Measurements from ENCODE around the gene CCL4. TPM values are rescaled to one million over a fixed set of nuclear protein-coding genes. Genes with fewer than 3 reads are reported as not detected.
A peak's percentile ranks its signal among the peaks of the same experiment; 100 is the strongest.

Gene CCL4
- total and polyA plus RNA-seq, 2 donors from 2014 or later, result 3.9 to 5.1 TPM

DNA sequence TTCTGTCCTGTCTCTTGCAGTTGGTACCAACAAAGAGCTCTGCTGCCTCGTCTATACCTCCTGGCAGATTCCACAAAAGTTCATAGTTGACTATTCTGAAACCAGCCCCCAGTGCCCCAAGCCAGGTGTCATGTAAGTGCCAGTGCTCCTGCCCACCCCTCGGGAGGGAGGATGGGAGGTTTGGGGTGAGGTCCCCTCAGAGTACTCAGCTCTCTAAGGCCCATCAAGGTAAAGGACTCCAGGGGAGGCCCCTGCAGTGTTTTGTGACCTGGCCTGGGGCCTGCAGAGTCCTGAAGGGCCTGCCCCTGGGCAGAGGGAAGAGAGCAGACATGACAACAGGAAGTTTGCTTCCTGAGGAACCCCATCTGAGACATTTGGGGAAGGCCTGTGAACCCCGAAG, 33.2 kb upstream of the CCL4 start:
- H3K9me3 ChIP-seq (ENCODE audit: control insufficient read depth in 2 of 3, insufficient read depth in 1 of 3, low read length in 3 of 3), result no peaks in the 10 kb centered on the region
- intact Hi-C loops (cut with DNase I), result no loop called here

DNA sequence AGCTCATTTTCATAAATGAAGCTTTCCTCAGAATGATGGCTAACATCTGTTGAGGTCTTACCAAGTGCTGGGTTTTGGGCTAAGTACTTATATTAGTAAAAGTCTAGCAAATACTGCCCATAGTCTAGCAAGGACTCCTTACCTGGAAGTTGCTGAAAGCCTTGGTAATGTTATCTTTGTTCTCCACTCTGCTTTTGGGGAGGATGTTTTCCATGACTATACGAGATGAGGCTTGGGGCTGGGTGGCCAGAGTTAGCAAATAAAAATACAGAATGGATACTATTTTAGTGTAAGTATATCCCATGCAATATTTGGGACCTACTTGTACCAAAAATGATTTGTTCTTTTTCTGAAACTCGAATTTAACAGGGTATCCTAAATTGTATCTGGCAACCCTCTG, 31.9 kb upstream of the CCL4 start:
- no peaks in the 10 kb centered on the region for H3K27me3 ChIP-seq (ENCODE audit: control insufficient read depth, insufficient read depth, low read length)
- no peak overlapping the region for H3K4me3 ChIP-seq (ENCODE audit: low read length in 3 of 3)
- H3K9ac ChIP-seq (ENCODE audit: low read length in 3 of 3), result no peak overlapping the region
- DNase-seq (no peak), FAIRE-seq (no peak)
- intact Hi-C loops (cut with DNase I), result no loop called here
- no peak overlapping the region for H3K27ac ChIP-seq (ENCODE audit: low read depth in 2 of 2, low read length in 2 of 2)
- no peaks in the 10 kb centered on the region for H3K9me3 ChIP-seq (ENCODE audit: control insufficient read depth in 2 of 3, insufficient read depth in 1 of 3, low read length in 3 of 3)
- H3K4me1 ChIP-seq (ENCODE audit: control insufficient read depth in 2 of 3, insufficient read depth in 2 of 3, low read depth in 1 of 3, low read length in 3 of 3), result no peaks in the 10 kb centered on the region
- H3K36me3 ChIP-seq (ENCODE audit: control insufficient read depth in 2 of 3, insufficient read depth in 3 of 3, low read length in 3 of 3), result no peaks in the 10 kb centered on the region
- TF ChIP-seq, protein P1, sequence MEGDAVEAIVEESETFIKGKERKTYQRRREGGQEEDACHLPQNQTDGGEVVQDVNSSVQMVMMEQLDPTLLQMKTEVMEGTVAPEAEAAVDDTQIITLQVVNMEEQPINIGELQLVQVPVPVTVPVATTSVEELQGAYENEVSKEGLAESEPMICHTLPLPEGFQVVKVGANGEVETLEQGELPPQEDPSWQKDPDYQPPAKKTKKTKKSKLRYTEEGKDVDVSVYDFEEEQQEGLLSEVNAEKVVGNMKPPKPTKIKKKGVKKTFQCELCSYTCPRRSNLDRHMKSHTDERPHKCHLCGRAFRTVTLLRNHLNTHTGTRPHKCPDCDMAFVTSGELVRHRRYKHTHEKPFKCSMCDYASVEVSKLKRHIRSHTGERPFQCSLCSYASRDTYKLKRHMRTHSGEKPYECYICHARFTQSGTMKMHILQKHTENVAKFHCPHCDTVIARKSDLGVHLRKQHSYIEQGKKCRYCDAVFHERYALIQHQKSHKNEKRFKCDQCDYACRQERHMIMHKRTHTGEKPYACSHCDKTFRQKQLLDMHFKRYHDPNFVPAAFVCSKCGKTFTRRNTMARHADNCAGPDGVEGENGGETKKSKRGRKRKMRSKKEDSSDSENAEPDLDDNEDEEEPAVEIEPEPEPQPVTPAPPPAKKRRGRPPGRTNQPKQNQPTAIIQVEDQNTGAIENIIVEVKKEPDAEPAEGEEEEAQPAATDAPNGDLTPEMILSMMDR (IDR thresholded peaks at IDR 0.05; ENCODE audit: borderline replicate concordance, extremely low read depth, insufficient read depth), result no peak

More for the DNA sequence above, 33.2 kb upstream of the CCL4 start:
- no peak overlapping the region for H3K4me3 ChIP-seq (ENCODE audit: low read length in 3 of 3)
- FAIRE-seq, result no peak
- H3K27ac ChIP-seq (ENCODE audit: low read depth in 2 of 2, low read length in 2 of 2), result no peak overlapping the region
- no peak overlapping the region for H3K9ac ChIP-seq (ENCODE audit: low read length in 3 of 3)
- H3K4me1 ChIP-seq (ENCODE audit: control insufficient read depth in 2 of 3, insufficient read depth in 2 of 3, low read depth in 1 of 3, low read length in 3 of 3), result no peaks in the 10 kb centered on the region
- no peaks in the 10 kb centered on the region for H3K36me3 ChIP-seq (ENCODE audit: control insufficient read depth in 2 of 3, insufficient read depth in 3 of 3, low read length in 3 of 3)
- H3K27me3 ChIP-seq (ENCODE audit: control insufficient read depth, insufficient read depth, low read length), result no peaks in the 10 kb centered on the region
- no peak for DNase-seq
- TF ChIP-seq, protein P1 (IDR thresholded peaks at IDR 0.05; ENCODE audit: borderline replicate concordance, extremely low read depth, insufficient read depth), result no peak

DNA sequence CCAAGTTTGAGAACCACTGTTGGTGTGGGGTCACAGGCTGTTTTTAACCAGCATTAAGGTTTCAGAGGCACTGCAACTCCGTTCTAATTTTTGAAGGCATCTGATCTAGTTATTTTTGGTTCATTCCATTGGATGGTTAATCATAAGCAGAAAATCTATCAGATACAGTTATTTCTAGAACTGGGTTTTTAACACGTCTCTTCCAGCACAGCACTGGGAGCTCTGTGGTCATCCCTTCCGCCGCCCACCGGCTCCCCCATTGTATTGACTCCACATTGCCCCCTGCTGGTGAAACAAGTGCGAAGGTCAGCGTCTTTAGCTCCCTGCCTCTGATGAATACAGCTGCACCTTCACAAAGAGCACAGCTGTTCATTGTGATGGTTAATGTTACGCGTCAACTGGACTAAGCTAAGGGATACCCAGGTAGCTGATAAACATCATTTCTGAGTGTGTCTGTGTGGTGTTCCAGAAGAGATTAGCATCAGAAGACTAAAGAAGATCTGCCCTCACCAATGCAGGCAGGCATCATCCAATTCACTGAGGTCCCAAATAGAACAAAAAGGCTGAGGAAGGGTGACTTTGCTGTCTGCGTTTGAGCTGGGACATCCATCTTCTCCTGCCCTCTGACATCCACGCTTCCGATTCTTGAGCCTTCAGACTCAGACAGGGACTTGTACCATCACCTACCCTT, 31.1 kb upstream of the CCL4 start:
- H3K36me3 ChIP-seq (ENCODE audit: control insufficient read depth in 2 of 3, insufficient read depth in 3 of 3, low read length in 3 of 3), result no peaks in the 10 kb centered on the region
- DNase-seq (peak in 4 of 5 donors; percentile 46 to 72 (median 53)), FAIRE-seq (no peak)
- no peak overlapping the region for H3K27ac ChIP-seq (ENCODE audit: low read depth in 2 of 2, low read length in 2 of 2)
- peaks cover 0 to 3% (median 0%) of the 10 kb centered on the region in 3 donors for H3K9me3 ChIP-seq (ENCODE audit: control insufficient read depth in 2 of 3, insufficient read depth in 1 of 3, low read length in 3 of 3)
- H3K27me3 ChIP-seq (ENCODE audit: control insufficient read depth, insufficient read depth, low read length), result no peaks in the 10 kb centered on the region
- intact Hi-C loops (cut with DNase I), result no loop called here
- TF ChIP-seq, protein P1 (IDR thresholded peaks at IDR 0.05; ENCODE audit: borderline replicate concordance, extremely low read depth, insufficient read depth), result peak; percentile 66
- no peaks in the 10 kb centered on the region for H3K4me1 ChIP-seq (ENCODE audit: control insufficient read depth in 2 of 3, insufficient read depth in 2 of 3, low read depth in 1 of 3, low read length in 3 of 3)
- H3K4me3 ChIP-seq (ENCODE audit: low read length in 3 of 3), result no peak overlapping the region
- H3K9ac ChIP-seq (ENCODE audit: low read length in 3 of 3), result no peak overlapping the region
